HepG2 (cell line): Measurements from ENCODE around the gene THPO. TPM values are rescaled to one million over a fixed set of nuclear protein-coding genes. Genes with fewer than 3 reads are reported as not detected.

Source experiments
- AKNA ChIP-seq: sonication (generic); formaldehyde crosslinking; IDR thresholded peaks from 2 replicates; pipeline ENCODE4 v1.4.0; 2020; ENCODE audit warnings: missing genetic modification reagents, borderline replicate concordance
- BATF2 ChIP-seq: sonication (generic); formaldehyde crosslinking; IDR thresholded peaks from 2 replicates; pipeline ENCODE4 v1.8.0; 2022; ENCODE audit warnings: mild to moderate bottlenecking, missing genetic modification reagents, moderate library complexity
- DR1 ChIP-seq: sonication (generic); formaldehyde crosslinking; IDR thresholded peaks from 2 replicates; pipeline ENCODE4 v1.8.0; 2021; ENCODE audit warnings: mild to moderate bottlenecking, missing genetic modification reagents, inconsistent platforms
- GLMP ChIP-seq: sonication (generic); formaldehyde crosslinking; IDR thresholded peaks from 2 replicates; pipeline ENCODE4 v1.9.0; 2021; ENCODE audit warnings: missing genetic modification reagents, mild to moderate bottlenecking, borderline replicate concordance
- IRX3 ChIP-seq: sonication (generic); formaldehyde crosslinking; IDR thresholded peaks from 2 replicates; pipeline ENCODE4 v1.8.1; 2023; ENCODE audit warnings: mild to moderate bottlenecking, low read depth, missing genetic modification reagents, borderline replicate concordance
- PBX3 ChIP-seq: sonication (generic); formaldehyde crosslinking; IDR thresholded peaks from 2 replicates; pipeline ENCODE4 v1.8.1; 2023; ENCODE audit warnings: missing genetic modification reagents, inconsistent platforms, borderline replicate concordance
- SALL1 ChIP-seq: sonication (generic); formaldehyde crosslinking; IDR thresholded peaks from 2 replicates; pipeline ENCODE4 v1.8.0; 2022; ENCODE audit warnings: mild to moderate bottlenecking, missing genetic modification reagents
- SOX6 ChIP-seq, 2 experiments: fragments of 450-650 bp in 1 of 2; sonication (generic) in 1 of 2; formaldehyde crosslinking in 1 of 2; IDR thresholded peaks; 2 replicates each; pipeline versions ENCODE4 v1.4.0 to v1.6.1; 2017 to 2020; ENCODE audit warnings: antibody characterized with exemption in 1 of 2, mild to moderate bottlenecking in 1 of 2, missing genetic modification reagents in 1 of 2
- XRCC5 ChIP-seq: fragments of 200-400 bp; formaldehyde crosslinking; optimal IDR thresholded peaks from 2 replicates; pipeline ENCODE3; 2017; ENCODE audit warnings: mild to moderate bottlenecking, low read length
- ZFAT ChIP-seq: sonication (generic); formaldehyde crosslinking; conservative IDR thresholded peaks from 2 replicates; pipeline ENCODE4 v1.8.1; 2023; ENCODE audit warnings: missing genetic modification reagents, inconsistent platforms
- ZHX2 ChIP-seq, 2 experiments: sonication (generic) in 1 of 2; formaldehyde crosslinking in 1 of 2; IDR thresholded peaks; 2 replicates each; pipeline versions ENCODE4 v1.6.1 to v1.9.0; 2014 to 2022; ENCODE audit warnings: antibody characterized with exemption in 1 of 2, borderline replicate concordance in 1 of 2, inconsistent platforms in 1 of 2, low read depth in 1 of 2, missing genetic modification reagents in 1 of 2
- ZNF678 ChIP-seq: sonication (generic); formaldehyde crosslinking; IDR thresholded peaks from 2 replicates; pipeline ENCODE4 v1.4.0; 2020; ENCODE audit warnings: mild to moderate bottlenecking, missing genetic modification reagents
- ZNF788 ChIP-seq: sonication (generic); formaldehyde crosslinking; IDR thresholded peaks from 2 replicates; pipeline ENCODE4 v1.5.0; 2020; ENCODE audit warnings: mild to moderate bottlenecking, missing genetic modification reagents, borderline replicate concordance
- polyA plus RNA-seq, 8 experiments: library from polyadenylated mRNA; depleted of rRNA in 3 of 8; stranded (reverse) in 7 of 8; unstranded in 1 of 8; fragments of >200 nt; fragmentation: Illumina TruSeq in 4 of 8; extraction: Trizol in 4 of 8; gene quantifications; 2 replicates each; pipeline versions ENCODE4 v1.2.1 to v1.2.3, GENCODE V29; 2011 to 2016; ENCODE audit warnings: low read depth in 4 of 8, missing spikeins in 1 of 8, mixed read lengths in 1 of 8; ENCODE audit not compliant: insufficient read depth in 1 of 8
- total RNA-seq, 5 experiments: library from RNA; depleted of rRNA; stranded (reverse); fragments of >200 nt; fragmentation: Illumina TruSeq; extraction: Trizol; gene quantifications; 2 replicates each; pipeline ENCODE4 v1.2.3, GENCODE V29; 2016; ENCODE audit warnings: low read depth in 1 of 5

The THPO gene
- total and polyA plus RNA-seq, 2 of the 13 experiments (the other 11 are each of a cell fraction or from before 2014, with no cell fraction given): 2.8 to 4.8 TPM

- no peak for TF ChIP-seq AKNA
- TF ChIP-seq DR1 (CRISPR knock-in tag): no peak
- no peak; the same call in 1 of the 2 replicates for TF ChIP-seq ZNF788 (CRISPR knock-in tag)
- TF ChIP-seq SOX6 (IDR thresholded peaks at IDR 0.05): no peak
- TF ChIP-seq SOX6 (CRISPR knock-in tag; IDR thresholded peaks at IDR 0.05): peak; percentile 31; the same call in 1 of the 2 replicates
- no peak for TF ChIP-seq ZNF678 (CRISPR knock-in tag)
- no peak for TF ChIP-seq GLMP
- no peak for TF ChIP-seq PBX3 (CRISPR knock-in tag)
- no peak for TF ChIP-seq ZFAT
- peak; percentile 24; the same call in 1 of the 2 replicates for TF ChIP-seq SALL1 (CRISPR knock-in tag)
- TF ChIP-seq XRCC5: peak; percentile 79
- no peak for TF ChIP-seq ZHX2 (IDR thresholded peaks at IDR 0.05; ENCODE audit: low read depth)
- TF ChIP-seq ZHX2 (CRISPR knock-in tag; IDR thresholded peaks at IDR 0.05; ENCODE audit: borderline replicate concordance): no peak
- no peak for TF ChIP-seq IRX3
- no peak for TF ChIP-seq BATF2
Observed at GRCh38 chr3:184417619-184418327, 39.8 kb upstream of the THPO start (continued).
